Nephron progenitor cell (in vitro differentiated cells): Measurements from ENCODE around the gene SLC12A2.

Source experiments
- DNase-seq: peaks from one replicate; pipeline ENCODE4 v3.0.0; 2021
- H3K27ac Mint-ChIP-seq: 2 replicates; pipeline ENCODE4 v1.8.0; 2021; ENCODE audit warnings: mild to moderate bottlenecking, moderate library complexity, mixed read lengths
- H3K27me3 Mint-ChIP-seq: 2 replicates; pipeline ENCODE4 v1.8.0; 2021; ENCODE audit warnings: mild to moderate bottlenecking, low read depth, mixed read lengths; ENCODE audit not compliant: poor library complexity
- H3K36me3 Mint-ChIP-seq: 2 replicates; pipeline ENCODE4 v1.8.0; 2021; ENCODE audit warnings: low read depth, mixed read lengths
- H3K4me1 Mint-ChIP-seq: 2 replicates; pipeline ENCODE4 v1.8.0; 2021; ENCODE audit warnings: mixed read lengths
- H3K4me3 Mint-ChIP-seq: 2 replicates; pipeline ENCODE4 v1.8.0; 2021; ENCODE audit warnings: mild to moderate bottlenecking, moderate library complexity, mixed read lengths
- H3K9me3 Mint-ChIP-seq: 2 replicates; pipeline ENCODE4 v1.8.0; 2021; ENCODE audit warnings: mild to moderate bottlenecking, moderate library complexity, mixed read lengths
- CTCF ChIP-seq: fragments of 200-600 bp; sonication (generic); IDR thresholded peaks from 2 replicates; pipeline ENCODE4 v1.5.0; 2021; ENCODE audit warnings: antibody characterized with exemption

The SLC12A2 gene

GRCh38 chr5:128099944-128100343 lies 16.4 kb downstream of the SLC12A2 start:
- Mint-ChIP-seq H3K27me3 (no peaks in the 10 kb centered on the region), H3K36me3 (peaks cover 54% of the 10 kb centered on the region), H3K27ac (no peak overlapping the region), H3K9me3 (peaks cover 36% of the 10 kb centered on the region), H3K4me3 (no peak overlapping the region), H3K4me1 (no peaks in the 10 kb centered on the region)
- TF ChIP-seq CTCF, result no peak
- DNase-seq, result no peak

- H3K9me3 Mint-ChIP-seq, result peaks cover 29% of the 10 kb centered on the region
- no peaks in the 10 kb centered on the region for H3K27me3 Mint-ChIP-seq
- no peaks in the 10 kb centered on the region for H3K4me1 Mint-ChIP-seq
- no peak for TF ChIP-seq CTCF
- H3K4me3 Mint-ChIP-seq, result no peak overlapping the region
- DNase-seq, result no peak
- peaks cover 47% of the 10 kb centered on the region for H3K36me3 Mint-ChIP-seq
- H3K27ac Mint-ChIP-seq, result no peak overlapping the region
These were observed 17.4 kb downstream of the SLC12A2 start for GRCh38 chr5:128100860-128101557.

- H3K4me3 Mint-ChIP-seq, result no peak overlapping the region
- H3K4me1 Mint-ChIP-seq, result no peaks in the 10 kb centered on the region
- TF ChIP-seq CTCF, result no peak
- peaks cover 25% of the 10 kb centered on the region for H3K9me3 Mint-ChIP-seq
- peaks cover 43% of the 10 kb centered on the region for H3K36me3 Mint-ChIP-seq
- no peak for DNase-seq
- no peak overlapping the region for H3K27ac Mint-ChIP-seq
- no peaks in the 10 kb centered on the region for H3K27me3 Mint-ChIP-seq
These were observed 18.1 kb downstream of the SLC12A2 start for GRCh38 chr5:128101676-128102075.

GRCh38 chr5:128105203-128105602 lies 21.6 kb downstream of the SLC12A2 start:
- H3K9me3 Mint-ChIP-seq, result peaks cover 9% of the 10 kb centered on the region
- no peak overlapping the region for H3K4me3 Mint-ChIP-seq
- no peak for TF ChIP-seq CTCF
- peaks cover 3% of the 10 kb centered on the region for H3K27me3 Mint-ChIP-seq
- no peak for DNase-seq
- no peak overlapping the region for H3K27ac Mint-ChIP-seq
- H3K36me3 Mint-ChIP-seq, result peaks cover 32% of the 10 kb centered on the region
- no peaks in the 10 kb centered on the region for H3K4me1 Mint-ChIP-seq

- H3K4me1 Mint-ChIP-seq, result no peaks in the 10 kb centered on the region
- no peak overlapping the region for H3K4me3 Mint-ChIP-seq
- H3K27me3 Mint-ChIP-seq, result peaks cover 3% of the 10 kb centered on the region
- TF ChIP-seq CTCF, result no peak
- no peak overlapping the region for H3K27ac Mint-ChIP-seq
- H3K36me3 Mint-ChIP-seq, result peaks cover 35% of the 10 kb centered on the region
- peaks cover 9% of the 10 kb centered on the region for H3K9me3 Mint-ChIP-seq
- no peak for DNase-seq
These were observed 25.6 kb downstream of the SLC12A2 start for GRCh38 chr5:128109138-128109537.

- no peak for TF ChIP-seq CTCF
- H3K4me1 Mint-ChIP-seq, result no peaks in the 10 kb centered on the region
- H3K27ac Mint-ChIP-seq, result no peak overlapping the region
These were observed 26.2 kb downstream of the SLC12A2 start for GRCh38 chr5:128109766-128110165.

More at GRCh38 chr5:128109766-128110165, 26.2 kb downstream of the SLC12A2 start:
- Mint-ChIP-seq H3K27me3 (peaks cover 3% of the 10 kb centered on the region), H3K9me3 (peaks cover 9% of the 10 kb centered on the region), H3K36me3 (peaks cover 41% of the 10 kb centered on the region), H3K4me3 (no peak overlapping the region)
- DNase-seq, result no peak
